IPS DF 4.7 (cell line): Measurements from ENCODE around the gene BIK.

ENCODE experiments used
- DNase-seq: peaks from one replicate; pipeline ENCODE4 v3.0.0-alpha.2; 2013; ENCODE audit warnings: low spot score; ENCODE audit errors: extremely low read depth

Gene BIK

GRCh38 chr22:43110444-43110926 is at the start of gene BIK:
Gene BIK, plus strand, starts transcription at chr22:43110750. Its CDS starts 13,273 bp downstream, at chr22:43124023.
- DNase-seq: no peak

- no peak for DNase-seq
Observed at GRCh38 chr22:43066134-43066533, 44.4 kb upstream of the BIK start.

GRCh38 chr22:43066844-43067385 is 43.6 kb upstream of the BIK start:
- no peak for DNase-seq

GRCh38 chr22:43077121-43077877 is 33.3 kb upstream of the BIK start:
- no peak for DNase-seq

GRCh38 chr22:43078522-43078921 is 32.0 kb upstream of the BIK start:
- DNase-seq: no peak

GRCh38 chr22:43079742-43080141 is 30.8 kb upstream of the BIK start:
- no peak for DNase-seq

GRCh38 chr22:43080616-43081015 is 29.9 kb upstream of the BIK start:
- no peak for DNase-seq

GRCh38 chr22:43081968-43082367 is 28.6 kb upstream of the BIK start:
- no peak for DNase-seq

- DNase-seq: no peak
Observed at GRCh38 chr22:43085658-43086606, 24.6 kb upstream of the BIK start.

- DNase-seq: no peak
Observed at GRCh38 chr22:43088627-43088983, 21.9 kb upstream of the BIK start.

- no peak for DNase-seq
Observed at GRCh38 chr22:43088984-43089717, 21.4 kb upstream of the BIK start, which contains the start of gene TTLL1. Gene TTLL1, minus strand, starts transcription at chr22:43089391. Its CDS starts 13,805 bp downstream, at chr22:43075586.

- DNase-seq: no peak
Observed at GRCh38 chr22:43090130-43090789, 20.3 kb upstream of the BIK start.

- DNase-seq: no peak
Observed at GRCh38 chr22:43092085-43092484, 18.5 kb upstream of the BIK start.

- no peak for DNase-seq
Observed at GRCh38 chr22:43094085-43094484, 16.5 kb upstream of the BIK start.

GRCh38 chr22:43094551-43094950 is 16.0 kb upstream of the BIK start:
- no peak for DNase-seq

- no peak for DNase-seq
Observed at GRCh38 chr22:43096420-43096819, 14.1 kb upstream of the BIK start.

- DNase-seq: no peak
Observed at GRCh38 chr22:43098356-43098755, 12.2 kb upstream of the BIK start.

- no peak for DNase-seq
Observed at GRCh38 chr22:43099095-43099494, 11.5 kb upstream of the BIK start.

GRCh38 chr22:43100225-43100624 is 10.3 kb upstream of the BIK start:
- DNase-seq: no peak

- no peak for DNase-seq
Observed at GRCh38 chr22:43101306-43101705, 9.2 kb upstream of the BIK start.
